Stimulated activated CD4-positive, alpha-beta T cell treated with anti-CD3 and anti-CD28 coated beads, Interleukin-1b, Interleukin-23, amount 100 ng/mL, for 24 hours (primary cell): ENCODE results near the gene DDX51.
"Not testable (repeated sequence)": the region's sequence is repeated elsewhere in the genome, so short reads cannot be mapped to it uniquely, and the experiment has no call there.

Experiments used
- DNase-seq, 4 experiments: peaks; one replicate each; pipeline ENCODE4 v3.0.0-alpha.2; 2020; ENCODE audit warnings: low read depth in 4 of 4, low spot score in 1 of 4

DDX51 gene

DNA sequence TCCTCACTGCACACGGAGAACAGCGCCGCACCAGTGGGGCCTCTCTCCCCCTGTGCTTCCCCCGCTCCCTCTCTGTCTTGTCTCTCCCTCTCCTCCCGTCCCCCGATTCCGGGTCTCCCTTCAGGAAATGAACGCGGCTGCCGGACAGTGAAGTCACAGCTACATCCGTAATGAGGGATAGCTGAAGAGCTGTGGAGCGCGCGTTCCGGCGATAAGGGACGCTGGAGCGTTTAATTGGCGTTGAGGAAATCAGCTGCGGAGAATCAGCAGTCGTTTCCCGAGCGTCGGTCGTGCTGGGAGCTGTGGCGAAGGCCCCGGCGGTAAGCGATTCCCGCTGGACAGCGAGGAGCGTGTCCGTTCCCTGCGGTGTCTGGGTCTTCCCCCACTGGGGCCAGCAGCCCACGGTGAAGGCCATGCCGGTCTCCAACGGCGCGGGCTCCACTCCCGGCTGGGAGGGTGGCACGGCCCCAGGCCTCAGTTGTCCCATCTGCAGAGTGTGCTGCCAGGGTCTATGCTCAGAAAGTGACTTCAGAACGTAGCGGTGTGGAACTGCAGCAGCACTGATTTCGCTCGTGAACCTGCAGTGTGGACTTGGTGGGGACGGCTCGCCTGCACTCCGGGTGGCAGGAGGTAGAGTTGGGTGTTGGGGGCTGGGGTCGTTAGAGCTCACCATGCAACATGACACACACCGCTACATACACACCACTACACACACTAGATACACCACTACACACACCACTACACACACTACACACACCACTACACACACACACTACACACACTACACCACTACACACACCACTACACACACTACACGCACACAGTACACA lies 11.0 kb upstream of the DDX51 start:
- no peak for DNase-seq

DNA sequence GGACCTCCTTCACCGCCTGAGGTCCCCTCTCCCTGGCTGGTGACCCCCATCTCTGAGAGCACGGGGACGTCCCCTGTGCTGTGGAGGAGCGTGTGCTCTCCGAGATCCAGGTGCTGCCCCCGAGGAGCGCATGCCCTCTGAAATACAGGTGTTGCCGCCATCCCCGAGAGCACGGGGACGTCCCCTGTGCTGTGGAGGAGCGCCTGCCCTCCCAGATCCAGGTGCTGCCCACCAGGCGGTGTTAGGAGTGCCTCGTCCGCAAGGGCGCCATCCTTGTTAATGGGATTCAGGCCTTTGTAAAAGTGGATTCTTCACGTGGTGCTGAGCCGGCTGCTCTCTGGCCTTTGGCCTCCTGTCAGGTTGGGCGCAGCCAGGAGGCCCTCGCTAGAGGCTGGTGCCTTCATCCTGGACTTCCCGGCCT lies 10.2 kb upstream of the DDX51 start:
- no peak for DNase-seq

DNA sequence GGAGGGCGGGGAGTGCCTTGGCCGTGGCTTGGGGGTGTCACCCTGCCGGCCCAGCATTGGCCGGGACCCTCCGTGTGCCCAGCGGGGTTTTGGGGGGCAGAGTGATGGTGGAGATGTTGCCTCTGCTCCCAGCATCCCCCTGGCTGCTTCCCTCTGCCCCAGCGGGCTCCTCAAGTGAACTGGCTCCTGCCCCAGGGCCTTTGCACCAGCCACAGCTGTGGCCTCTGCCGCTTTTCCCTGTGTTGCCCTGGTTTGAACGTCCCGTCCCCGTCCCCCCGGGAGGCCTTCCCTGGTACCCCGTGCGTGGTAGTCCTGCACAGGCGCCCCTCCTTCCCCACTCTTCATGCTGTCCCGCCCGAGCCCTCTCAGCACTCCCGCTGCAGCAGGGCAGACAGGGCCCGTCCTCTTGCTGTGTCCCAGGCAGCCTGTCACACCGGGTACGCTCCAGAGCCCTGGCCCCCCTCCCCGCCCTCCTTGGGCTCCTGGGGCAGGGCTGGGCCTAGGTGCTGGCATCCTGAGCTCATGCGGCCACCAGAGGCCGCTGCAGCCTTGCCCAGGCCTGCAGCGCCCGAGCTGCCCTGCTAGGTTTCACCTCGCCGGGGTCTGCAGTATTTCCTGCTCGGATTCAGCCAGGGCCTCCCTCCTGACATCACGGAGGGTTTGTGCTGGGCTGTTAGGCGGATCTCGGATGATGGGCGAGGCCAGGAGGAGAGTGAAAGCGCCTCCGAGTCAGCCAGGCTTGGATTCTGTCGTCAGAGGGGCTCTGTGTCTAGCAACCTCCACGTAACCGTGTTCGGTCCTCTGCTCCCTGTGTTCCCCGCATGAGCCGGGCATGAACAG lies 9.6 kb upstream of the DDX51 start:
- peak in 3 of 4 experiments; percentile 40 to 46 (median 42) for DNase-seq

DNA sequence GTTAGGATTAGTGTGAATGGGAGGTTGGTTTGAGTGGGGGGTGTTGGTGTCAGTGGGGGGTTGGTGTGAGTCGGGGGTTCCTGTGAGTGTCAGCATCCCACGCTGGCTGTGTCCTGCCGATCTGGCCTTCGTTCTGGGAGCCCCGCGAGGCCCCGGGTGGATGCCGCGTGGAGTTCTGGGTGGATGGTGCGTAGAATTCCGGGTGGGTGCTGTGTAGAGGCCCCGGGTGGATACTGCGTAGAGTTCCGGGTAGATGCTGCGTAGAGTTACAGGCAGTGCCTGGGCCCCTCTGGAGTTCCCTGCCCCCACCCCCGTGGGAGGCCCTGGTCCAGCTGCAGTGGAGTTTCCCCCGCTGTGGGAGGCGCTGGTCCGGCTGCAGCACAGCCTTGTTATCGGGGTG lies 8.8 kb upstream of the DDX51 start:
- DNase-seq = no peak

DNA sequence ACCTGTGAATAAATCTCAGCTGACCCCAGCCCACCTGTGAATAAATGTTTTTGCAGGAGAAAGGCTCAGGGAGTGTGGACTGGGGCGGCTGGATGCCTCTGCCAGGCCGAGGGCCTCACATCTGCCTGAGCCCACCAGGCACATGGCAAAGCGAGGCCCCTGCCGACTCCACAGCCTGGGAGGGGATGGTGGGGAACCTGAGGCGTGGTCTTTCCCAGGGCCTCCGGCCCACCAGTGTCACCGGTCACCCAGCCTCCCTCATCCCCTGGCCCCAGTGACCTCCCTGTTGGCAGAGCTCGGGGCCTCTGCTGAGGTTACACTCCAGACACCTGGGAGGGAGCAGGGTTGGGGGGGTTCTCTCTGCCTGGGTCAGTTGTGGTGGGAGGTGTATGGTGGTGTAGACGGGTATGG lies 8.3 kb upstream of the DDX51 start:
- DNase-seq = no peak

DNA sequence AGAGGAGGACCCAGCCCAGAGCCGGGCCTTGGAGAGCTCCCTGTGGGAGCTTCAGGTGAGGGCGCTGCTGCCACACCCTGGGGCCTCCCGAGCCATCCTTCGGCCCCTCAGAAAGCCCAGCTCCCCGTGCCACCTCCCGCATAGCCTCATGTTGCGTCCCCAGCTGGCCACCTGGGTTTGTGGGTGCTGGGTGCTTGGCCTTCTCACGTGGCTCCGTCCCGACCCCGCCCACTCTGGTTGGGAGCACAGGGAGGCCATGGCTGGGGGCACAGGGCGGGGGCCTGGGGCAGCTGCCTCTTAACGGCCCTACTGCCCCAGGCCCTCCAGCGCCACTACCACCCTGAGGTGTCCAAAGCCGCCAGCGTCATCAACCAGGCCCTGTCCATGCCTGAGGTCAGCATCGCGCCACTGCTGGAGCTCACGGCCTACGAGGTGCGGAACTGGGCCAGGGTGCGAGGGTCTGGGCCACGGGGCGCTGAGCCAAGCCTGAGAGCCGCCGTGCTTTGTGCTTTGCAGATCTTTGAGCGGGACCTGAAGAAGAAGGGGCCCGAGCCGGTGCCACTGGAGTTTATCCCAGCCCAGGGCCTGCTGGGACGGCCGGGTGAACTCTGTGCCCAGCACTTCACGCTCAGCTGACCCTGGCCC lies 7.8 kb upstream of the DDX51 start:
- DNase-seq = no peak

DNA sequence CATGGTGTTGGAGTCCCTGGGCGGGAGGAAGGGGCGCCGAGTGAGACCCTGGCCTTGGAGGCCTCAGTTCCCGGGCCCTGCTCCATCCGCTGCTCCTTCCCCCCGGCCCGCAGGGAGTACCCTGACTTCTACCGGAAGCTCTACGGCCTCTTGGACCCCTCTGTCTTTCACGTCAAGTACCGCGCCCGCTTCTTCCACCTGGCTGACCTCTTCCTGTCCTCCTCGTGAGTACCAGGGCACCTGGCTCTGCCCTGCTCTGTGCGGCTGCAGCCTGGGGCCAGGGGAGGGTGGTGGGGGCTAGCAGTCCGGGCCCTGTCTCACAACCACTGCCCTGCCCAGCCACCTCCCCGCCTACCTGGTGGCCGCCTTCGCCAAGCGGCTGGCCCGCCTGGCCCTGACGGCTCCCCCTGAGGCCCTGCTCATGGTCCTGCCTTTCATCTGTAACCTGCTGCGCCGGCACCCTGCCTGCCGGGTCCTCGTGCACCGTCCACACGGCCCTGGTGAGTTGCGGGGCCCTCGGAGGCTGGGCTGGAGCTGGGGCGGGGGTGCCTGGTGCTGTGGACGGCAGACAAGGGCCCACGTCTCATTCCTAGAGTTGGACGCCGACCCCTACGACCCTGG lies 7.1 kb upstream of the DDX51 start:
- DNase-seq = no peak

DNA sequence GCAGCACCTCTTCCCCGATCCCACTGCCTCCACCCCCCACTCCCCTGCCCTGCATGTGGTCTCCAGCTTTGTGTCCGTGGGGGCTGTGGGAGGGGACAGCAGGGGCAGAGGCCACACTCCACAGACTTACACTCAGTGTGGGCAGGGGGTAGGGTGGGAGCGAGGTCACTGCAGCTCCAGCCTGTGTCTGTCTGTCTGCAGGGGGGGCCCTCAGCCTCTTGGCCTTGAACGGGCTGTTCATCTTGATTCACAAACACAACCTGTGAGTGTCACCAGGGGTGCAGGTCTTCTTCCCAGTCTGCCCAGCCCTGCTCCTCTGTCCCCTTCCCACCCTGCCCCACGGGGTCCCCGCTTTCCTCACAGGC lies 6.6 kb upstream of the DDX51 start:
- no peak for DNase-seq

DNA sequence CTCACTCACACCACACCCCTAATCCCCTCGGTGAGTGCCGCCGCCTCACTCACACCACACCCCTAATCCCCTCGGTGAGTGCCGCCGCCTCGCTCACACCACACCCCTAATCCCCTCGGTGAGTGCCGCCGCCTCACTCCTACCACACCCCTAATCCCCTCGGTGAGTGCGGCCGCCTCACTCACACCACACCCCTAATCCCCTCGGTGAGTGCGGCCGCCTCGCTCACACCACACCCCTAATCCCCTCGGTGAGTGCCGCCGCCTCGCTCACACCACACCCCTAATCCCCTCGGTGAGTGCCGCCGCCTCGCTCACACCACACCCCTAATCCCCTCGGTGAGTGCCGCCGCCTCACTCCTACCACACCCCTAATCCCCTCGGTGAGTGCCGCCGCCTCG lies 5.4 kb upstream of the DDX51 start:
- DNase-seq = not testable (repeated sequence)

DNA sequence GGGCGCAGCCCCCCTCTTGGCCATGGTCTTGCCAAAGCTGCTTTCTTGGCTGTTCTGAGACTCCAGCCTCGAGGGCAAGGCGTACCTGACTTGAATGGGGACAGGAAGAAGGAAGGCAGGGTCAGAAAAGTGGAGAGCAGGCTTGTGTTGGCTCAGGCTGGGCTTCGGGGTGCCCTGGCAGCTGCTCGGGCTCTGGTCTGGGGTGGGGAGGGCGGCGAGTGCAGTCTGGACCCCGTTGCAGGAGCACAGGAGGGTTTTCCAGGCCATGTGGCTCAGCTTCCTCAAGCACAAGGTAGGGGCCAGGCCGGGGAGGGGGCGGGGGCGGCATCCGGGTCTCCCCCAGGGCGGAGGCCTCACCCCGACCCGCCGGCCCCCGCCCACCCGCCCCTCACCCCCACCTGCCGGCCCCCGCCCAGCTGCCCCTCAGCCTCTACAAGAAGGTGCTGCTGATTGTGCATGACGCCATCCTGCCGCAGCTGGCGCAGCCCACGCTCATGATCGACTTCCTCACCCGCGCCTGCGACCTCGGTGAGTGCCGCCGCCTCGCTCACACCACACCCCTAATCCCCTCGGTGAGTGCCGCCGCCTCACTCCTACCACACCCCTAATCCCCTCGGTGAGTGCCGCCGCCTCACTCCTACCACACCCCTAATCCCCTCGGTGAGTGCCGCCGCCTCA lies 4.4 kb upstream of the DDX51 start:
- no peak for DNase-seq

DNA sequence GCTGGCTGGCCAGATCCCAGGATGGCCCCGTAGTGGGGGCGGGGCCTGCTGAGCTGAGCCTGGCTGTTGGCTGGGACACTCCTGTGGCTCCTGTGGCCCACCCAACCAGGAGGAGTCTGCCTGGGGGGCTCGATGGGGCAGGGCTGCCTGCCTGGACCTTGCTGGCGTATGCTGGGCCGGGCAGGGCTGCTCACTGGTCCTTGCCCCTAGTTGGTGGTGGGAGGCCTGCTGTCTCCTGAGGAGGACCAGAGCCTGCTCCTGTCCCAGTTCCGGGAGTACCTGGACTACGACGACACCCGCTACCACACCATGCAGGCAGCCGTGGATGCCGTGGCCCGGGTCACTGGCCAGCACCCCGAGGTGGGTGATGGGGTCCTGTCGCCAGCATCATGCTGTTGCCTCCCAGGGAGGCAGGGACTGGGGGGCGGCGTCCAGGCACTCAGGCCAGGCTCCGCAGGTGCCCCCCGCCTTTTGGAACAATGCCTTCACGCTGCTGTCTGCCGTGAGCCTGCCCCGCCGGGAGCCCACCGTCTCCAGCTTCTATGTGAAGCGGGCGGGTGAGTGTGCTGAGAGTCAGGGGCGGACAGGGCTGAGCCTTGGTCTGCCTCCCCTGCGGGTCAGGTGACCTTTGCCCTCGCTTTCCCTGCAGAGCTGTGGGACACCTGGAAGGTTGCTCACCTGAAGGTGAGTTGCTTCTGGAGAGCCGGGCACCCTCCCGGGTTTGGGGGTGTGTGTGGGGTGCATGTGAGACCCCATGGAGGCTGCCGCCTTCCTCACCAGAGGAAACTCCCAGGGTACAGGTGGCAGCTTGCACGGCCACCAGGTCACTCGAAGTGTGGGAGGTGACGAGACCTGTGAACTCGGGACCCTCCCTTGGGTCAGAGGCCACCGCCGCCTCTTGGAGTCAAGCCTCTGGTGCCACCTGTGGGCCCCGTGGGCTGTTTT lies 3.6 kb upstream of the DDX51 start:
- DNase-seq = no peak

DNA sequence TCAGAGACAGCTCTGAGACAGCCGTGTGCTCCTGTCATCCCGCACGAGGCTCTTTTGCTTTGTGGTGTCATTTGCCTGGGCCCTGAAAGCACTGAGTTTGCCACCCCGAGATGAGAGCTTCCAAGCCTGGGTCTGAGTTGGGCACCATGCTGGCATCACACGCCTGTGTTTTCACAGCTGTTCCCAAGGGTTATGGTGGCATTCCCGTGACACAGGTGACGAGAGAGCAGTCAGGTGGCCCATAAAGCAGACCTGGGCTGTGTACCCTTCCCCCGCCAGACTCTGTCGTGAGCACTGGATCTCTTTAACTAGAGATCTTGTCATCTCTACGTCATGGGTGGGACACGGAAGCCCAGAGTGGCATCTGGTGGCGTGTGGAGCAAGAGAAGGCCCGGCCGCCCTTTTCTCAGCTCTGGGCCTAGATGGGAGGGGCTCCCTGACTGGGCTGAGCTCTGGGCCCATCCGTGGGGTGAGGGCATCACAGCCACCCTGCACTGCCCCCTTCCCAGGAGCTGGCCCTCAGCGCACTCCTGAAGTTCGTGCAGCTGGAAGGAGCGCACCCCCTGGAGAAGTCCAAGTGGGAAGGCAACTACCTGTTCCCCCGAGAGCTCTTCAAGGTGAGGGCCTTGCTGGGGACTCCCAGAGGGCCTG lies 2.8 kb upstream of the DDX51 start:
- no peak for DNase-seq

DNA sequence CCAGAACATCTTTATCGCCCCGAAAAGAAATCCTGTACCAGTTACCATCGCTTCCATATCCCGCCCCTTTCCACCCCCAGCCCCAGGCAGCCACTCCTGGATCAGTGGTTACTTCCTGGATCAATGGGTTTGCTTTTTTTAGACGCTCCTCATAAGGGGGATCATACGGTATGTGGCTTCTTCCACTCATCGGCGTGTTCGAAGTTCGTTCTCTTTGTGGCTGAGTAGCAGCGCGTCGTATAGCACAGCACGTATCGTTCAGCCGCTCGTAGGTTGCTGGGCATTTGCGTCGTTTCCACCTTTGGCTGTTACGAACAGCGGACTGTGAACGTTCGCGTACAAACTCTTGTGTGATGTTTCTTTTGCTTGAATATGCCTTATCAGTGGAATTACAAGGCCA lies 2.0 kb upstream of the DDX51 start:
- no peak for DNase-seq

DNA sequence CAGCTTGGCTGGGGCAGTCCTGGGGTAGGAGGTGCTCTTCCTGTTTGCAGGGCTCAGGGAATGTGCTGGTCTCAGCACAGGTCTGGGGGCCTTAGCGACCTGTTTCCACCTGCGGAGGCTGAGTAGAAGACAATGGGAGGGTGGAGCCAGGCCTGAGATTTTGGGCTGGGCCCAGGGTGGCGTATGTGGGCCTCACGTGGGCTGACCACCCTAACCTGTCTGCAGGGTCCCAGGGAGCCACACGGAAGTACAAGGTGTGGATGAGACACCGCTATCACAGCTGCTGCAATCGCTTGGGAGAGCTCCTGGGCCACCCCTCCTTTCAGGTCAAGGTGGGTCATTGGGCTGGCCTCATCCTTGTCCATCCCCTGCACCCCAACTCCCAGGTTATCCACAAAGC lies 1.2 kb upstream of the DDX51 start:
- no peak for DNase-seq

DNA sequence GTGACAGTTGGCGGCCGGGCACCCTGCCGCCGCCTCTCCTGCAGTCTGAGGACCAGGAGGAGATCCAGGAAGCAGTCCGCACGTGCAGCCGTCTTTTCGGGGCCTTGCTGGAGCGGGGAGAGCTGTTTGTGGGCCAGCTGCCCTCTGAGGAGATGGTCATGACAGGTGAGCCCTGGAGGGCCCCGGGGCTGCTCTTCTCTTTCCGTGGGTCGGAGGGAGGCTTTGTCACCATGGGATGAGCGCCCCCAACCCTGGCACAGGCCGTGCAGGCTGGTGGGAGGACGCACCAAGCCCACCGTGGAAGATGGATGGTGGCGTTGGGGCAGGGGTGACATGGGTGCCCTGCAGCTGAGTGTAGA lies 670 bp upstream of the DDX51 start:
- no peak for DNase-seq

DNA sequence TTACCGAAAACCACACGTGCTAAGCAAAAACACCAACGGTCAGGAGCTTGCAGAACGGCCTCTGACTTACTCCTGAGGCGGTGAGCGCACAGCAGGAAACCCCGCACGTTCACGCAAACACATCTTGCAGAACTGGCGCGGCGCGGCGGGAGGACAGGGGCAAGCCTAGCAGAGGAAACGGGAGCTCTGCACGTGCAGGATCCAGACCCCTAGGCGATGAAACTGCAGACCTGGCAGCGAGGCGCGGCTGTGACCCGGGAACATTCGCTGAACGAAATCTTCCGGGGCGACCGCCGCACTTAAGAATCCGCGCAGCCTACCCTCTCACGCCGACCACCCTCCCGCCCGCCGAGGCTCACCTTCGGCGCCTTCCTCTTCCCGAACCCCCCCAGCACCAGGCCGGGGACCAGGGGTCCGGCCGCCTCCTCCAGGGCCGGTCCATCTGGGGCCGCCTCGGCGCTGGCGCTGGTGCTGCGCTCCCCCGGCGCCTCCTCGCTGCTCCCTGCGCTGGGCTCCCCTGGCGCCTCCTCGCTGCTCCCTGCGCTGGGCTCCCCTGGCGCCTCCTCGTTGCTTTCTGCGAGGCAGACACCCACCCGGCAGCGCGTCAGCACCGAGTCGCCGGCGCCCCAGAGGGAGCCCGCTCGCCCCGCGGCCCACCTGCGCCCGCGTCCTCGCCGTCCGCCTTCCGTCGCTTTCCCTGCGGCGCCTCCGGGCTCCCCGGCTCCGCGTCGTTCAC lies 615 bp downstream of the DDX51 start:
- DNase-seq = peak in 1 of 4 experiments; percentile 20

DNA sequence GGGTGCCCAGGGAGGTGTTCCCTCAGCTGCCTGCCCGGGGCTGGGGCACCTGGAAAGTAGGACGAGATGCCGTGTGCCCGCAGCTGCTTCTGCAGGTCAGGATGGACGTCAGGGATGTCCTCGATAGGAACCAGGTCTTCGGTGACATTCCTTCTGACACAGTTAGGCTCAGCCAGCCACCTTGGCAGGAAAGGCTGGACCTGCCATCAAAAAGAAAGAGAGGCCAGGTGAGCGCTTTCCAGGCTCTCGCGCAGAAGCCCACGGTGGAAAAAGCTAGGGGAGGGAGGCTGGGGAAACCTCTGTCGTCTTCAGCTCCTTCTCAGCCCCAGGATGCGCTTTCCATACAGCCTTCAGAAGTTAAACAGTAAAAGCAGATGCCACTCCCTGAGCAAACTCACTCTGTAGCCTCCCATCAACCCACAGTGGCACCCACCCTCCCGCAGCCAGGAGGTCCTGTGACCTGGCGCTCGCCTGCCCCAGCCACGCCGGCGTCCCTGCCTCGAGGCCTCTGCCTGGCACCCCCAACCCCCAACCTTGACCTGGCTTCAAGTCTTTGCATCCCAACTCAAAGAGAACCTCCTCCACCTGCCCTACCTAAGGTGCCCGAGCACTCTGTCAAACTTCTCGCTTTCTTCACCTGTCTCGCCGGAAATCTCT lies 1.3 kb downstream of the DDX51 start:
- no peak for DNase-seq

DNA sequence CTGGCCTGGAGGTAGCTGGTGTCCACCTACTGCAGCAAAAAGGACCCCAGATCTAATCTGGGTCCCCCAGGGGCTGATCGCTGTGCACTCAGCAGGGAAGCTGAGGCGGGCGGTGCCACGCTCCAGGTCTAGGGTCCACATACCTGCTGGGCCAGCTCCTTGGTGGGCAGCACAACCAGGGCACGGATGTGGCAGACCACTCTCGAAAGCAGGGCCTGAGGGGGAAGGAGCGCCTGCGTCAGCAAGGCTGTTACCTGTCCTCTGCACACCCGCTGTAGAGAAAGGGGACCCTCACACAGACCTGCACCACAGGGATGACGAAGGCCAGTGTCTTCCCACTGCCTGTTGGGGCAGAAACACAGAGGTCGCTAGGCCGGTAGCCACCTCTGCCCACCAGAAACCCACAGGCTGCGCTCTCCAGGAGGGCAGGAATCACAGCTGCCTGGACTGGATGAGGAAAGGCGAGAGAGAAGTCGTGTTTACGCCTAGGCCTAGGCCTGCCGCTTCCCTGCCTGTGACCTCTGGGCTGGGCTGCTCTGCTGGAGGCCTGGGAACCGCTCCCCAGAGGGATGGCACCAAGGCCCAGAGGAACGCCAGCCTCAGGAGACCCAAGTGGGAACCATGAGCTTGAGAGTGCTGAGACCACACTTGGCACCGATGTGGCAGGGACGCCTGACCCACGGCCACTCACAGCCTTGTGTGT lies 2.0 kb downstream of the DDX51 start:
- no peak for DNase-seq
